ENCODE data around the gene NCOA5.

DNA sequence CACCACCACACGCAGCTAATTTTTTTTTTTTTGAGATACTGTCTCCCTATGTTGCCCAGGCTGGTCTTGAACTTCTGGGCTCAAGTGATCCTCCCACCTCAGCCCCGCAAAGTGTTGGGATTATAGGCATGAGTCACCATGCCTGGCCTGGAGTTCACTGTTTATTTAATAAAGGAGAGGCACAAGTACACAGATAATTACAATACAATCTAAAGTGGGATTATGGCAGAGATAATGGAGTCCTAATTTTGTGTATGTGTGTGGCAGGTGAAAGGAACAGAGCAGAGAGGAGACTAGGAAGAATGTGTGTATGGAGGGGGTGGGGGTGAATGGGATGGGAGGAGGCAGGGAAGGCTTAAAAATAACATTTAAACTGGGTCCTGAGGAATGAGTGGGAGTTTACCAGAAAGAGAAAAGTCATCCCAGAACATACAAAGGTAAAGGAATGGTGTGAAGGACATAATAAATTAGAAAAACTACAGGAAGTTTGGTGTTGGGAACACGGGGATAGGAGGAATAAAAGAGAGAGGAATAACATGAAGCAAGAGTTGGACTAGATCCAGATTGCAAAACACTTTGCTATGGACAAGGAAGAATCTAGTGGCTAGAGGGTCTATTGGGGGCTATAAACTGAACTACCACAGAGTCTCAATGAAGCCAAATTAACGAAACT, 4.4 kb downstream of the NCOA5 start:
- TF ChIP-seq, protein P1, sequence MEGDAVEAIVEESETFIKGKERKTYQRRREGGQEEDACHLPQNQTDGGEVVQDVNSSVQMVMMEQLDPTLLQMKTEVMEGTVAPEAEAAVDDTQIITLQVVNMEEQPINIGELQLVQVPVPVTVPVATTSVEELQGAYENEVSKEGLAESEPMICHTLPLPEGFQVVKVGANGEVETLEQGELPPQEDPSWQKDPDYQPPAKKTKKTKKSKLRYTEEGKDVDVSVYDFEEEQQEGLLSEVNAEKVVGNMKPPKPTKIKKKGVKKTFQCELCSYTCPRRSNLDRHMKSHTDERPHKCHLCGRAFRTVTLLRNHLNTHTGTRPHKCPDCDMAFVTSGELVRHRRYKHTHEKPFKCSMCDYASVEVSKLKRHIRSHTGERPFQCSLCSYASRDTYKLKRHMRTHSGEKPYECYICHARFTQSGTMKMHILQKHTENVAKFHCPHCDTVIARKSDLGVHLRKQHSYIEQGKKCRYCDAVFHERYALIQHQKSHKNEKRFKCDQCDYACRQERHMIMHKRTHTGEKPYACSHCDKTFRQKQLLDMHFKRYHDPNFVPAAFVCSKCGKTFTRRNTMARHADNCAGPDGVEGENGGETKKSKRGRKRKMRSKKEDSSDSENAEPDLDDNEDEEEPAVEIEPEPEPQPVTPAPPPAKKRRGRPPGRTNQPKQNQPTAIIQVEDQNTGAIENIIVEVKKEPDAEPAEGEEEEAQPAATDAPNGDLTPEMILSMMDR (IDR thresholded peaks at IDR 0.05 in 4 of 5, conservative IDR thresholded peaks at IDR 0.05 in 1 of 5) = no peak
- no peak for TF ChIP-seq POLR2A (IDR thresholded peaks at IDR 0.05)
